CD4-positive, CD25-positive, alpha-beta regulatory T cell (primary cell): ENCODE measurements around the gene SPCS2. TPM values are rescaled to one million over a fixed set of nuclear protein-coding genes. Genes with fewer than 3 reads are reported as not detected.
"Not testable (repeated sequence)": the region's sequence is repeated elsewhere in the genome, so short reads cannot be mapped to it uniquely, and the experiment has no call there.

ENCODE experiments used
- ATAC-seq, 2 donors: fragments of 150-1000 bp; cut with Tn5 transposase; one replicate each; pipeline ENCODE4 v1.10.0; 2021; ENCODE audit warnings: low read depth in 2 of 2, moderate number of reproducible peaks in 2 of 2, moderate library complexity in 1 of 2
- DNase-seq, 3 donors: peaks; one replicate each; pipeline versions ENCODE4 v3.0.0 to v3.0.0-alpha.2; 2012 to 2022; ENCODE audit warnings: mixed read lengths in 1 of 3
- H3K27ac ChIP-seq: one replicate; pipeline ENCODE4 v1.7.0; 2013; ENCODE audit warnings: mild to moderate bottlenecking, low read length; ENCODE audit not compliant: insufficient read depth, poor library complexity, severe bottlenecking
- H3K27me3 ChIP-seq: one replicate; pipeline ENCODE4 v1.7.0; 2013; ENCODE audit warnings: low read length; ENCODE audit not compliant: control insufficient read depth, insufficient read depth
- H3K36me3 ChIP-seq: one replicate; pipeline ENCODE4 v1.7.0; 2013; ENCODE audit warnings: mild to moderate bottlenecking, low read length, moderate library complexity; ENCODE audit not compliant: control insufficient read depth, insufficient read depth
- H3K4me1 ChIP-seq: 2 replicates; pipeline ENCODE4 v1.7.0; 2013; ENCODE audit warnings: mild to moderate bottlenecking, low read length; ENCODE audit not compliant: insufficient read depth, control insufficient read depth, poor library complexity, severe bottlenecking
- H3K4me3 ChIP-seq: one replicate; pipeline ENCODE4 v1.7.0; 2013; ENCODE audit warnings: low read depth, mild to moderate bottlenecking, low read length, moderate library complexity
- H3K9me3 ChIP-seq, 2 experiments: 1 replicate in 1 of 2; 2 replicates in 1 of 2; pipeline ENCODE4 v1.7.0; 2013; ENCODE audit warnings: low read length in 2 of 2, mild to moderate bottlenecking in 1 of 2, moderate library complexity in 1 of 2; ENCODE audit not compliant: control insufficient read depth in 2 of 2
- H3K27ac Mint-ChIP-seq, 3 donors: one replicate each; pipeline ENCODE4 v1.8.0; 2020 to 2022; ENCODE audit warnings: mild to moderate bottlenecking in 3 of 3, mixed read lengths in 3 of 3, moderate library complexity in 2 of 3
- H3K27me3 Mint-ChIP-seq: one replicate; pipeline ENCODE4 v1.8.0; 2022; ENCODE audit warnings: mild to moderate bottlenecking, mixed read lengths
- H3K36me3 Mint-ChIP-seq: one replicate; pipeline ENCODE4 v1.8.0; 2020; ENCODE audit warnings: mixed read lengths
- H3K4me1 Mint-ChIP-seq, 4 donors: one replicate each; pipeline ENCODE4 v1.8.0; 2020 to 2022; ENCODE audit warnings: mixed read lengths in 4 of 4, mild to moderate bottlenecking in 1 of 4
- H3K4me3 Mint-ChIP-seq, 4 donors: one replicate each; pipeline ENCODE4 v1.8.0; 2020 to 2022; ENCODE audit warnings: mild to moderate bottlenecking in 4 of 4, mixed read lengths in 4 of 4, moderate library complexity in 3 of 4
- H3K9me3 Mint-ChIP-seq, 7 donors: one replicate each; pipeline ENCODE4 v1.8.0; 2020 to 2022; ENCODE audit warnings: mixed read lengths in 7 of 7, mild to moderate bottlenecking in 3 of 7, moderate library complexity in 2 of 7
- polyA plus RNA-seq, 4 donors: library from polyadenylated mRNA; unstranded; fragments of 300-500 nt; fragmentation: Illumina TruSeq; gene quantifications; one replicate each; pipeline ENCODE4 v1.2.3, GENCODE V29; 2021
- total RNA-seq: library from RNA; stranded (reverse); gene quantifications from one replicate; pipeline ENCODE4 v1.2.3, GENCODE V29; 2022

Gene SPCS2
- total and polyA plus RNA-seq, 5 donors from 2014 or later: 73.2 to 266 (median 180) TPM

GRCh38 chr11:74984730-74985129 lies 35.7 kb downstream of the SPCS2 start:
- peaks cover 14% of the 10 kb centered on the region for H3K4me1 ChIP-seq
- Mint-ChIP-seq H3K36me3 (peaks cover 7% of the 10 kb centered on the region), H3K9me3 (no peaks in the 10 kb centered on the region), H3K27me3 (no peaks in the 10 kb centered on the region), H3K27ac (peak overlapping the region in 1 of 3 donors; percentile 49), H3K4me1 (peaks cover 5 to 9% (median 6%) of the 10 kb centered on the region in 4 donors), H3K4me3 (no peak overlapping the region)
- H3K9me3 ChIP-seq: no peaks in the 10 kb centered on the region
- no peak for DNase-seq
- H3K36me3 ChIP-seq: peaks cover 4% of the 10 kb centered on the region
- H3K27me3 ChIP-seq: no peaks in the 10 kb centered on the region
- H3K4me3 ChIP-seq: no peak overlapping the region
- ATAC-seq: no peak
- H3K27ac ChIP-seq: no peak overlapping the region

- H3K4me3 Mint-ChIP-seq: peak within 1 kb of the TSS; percentile 94 to 97 (median 95)
- H3K27me3 Mint-ChIP-seq: no peaks in the 10 kb centered on the region
- H3K27me3 ChIP-seq: no peaks in the 10 kb centered on the region
- H3K4me3 ChIP-seq: peak within 1 kb of the TSS; percentile 93
- peak within 1 kb of the TSS; percentile 75 for H3K27ac ChIP-seq
- peaks cover 19 to 34% (median 25%) of the 10 kb centered on the region in 4 donors for H3K4me1 Mint-ChIP-seq
- H3K27ac Mint-ChIP-seq: peak within 1 kb of the TSS; percentile 95 to 96 (median 95)
- H3K9me3 ChIP-seq: no peaks in the 10 kb centered on the region
- peaks cover 25% of the 10 kb centered on the region for H3K4me1 ChIP-seq
- no peaks in the 10 kb centered on the region for H3K36me3 ChIP-seq
- DNase-seq (peak; percentile 78 to 93 (median 81)), ATAC-seq (peak; percentile 96 to 97)
- no peaks in the 10 kb centered on the region for H3K9me3 Mint-ChIP-seq
- H3K36me3 Mint-ChIP-seq: peaks cover under 1% of the 10 kb centered on the region
Measured at GRCh38 chr11:74988541-74989259, 39.6 kb downstream of the SPCS2 start, which contains the start of gene NEU3. Gene NEU3, plus strand, starts transcription at chr11:74988933. Its CDS starts 128 bp downstream, at chr11:74989061.

GRCh38 chr11:74989260-74989638 lies 40.2 kb downstream of the SPCS2 start:
- H3K27me3 Mint-ChIP-seq: no peaks in the 10 kb centered on the region
- Histone ChIP-seq H3K9me3 (no peaks in the 10 kb centered on the region), H3K27me3 (no peaks in the 10 kb centered on the region), H3K36me3 (peaks cover under 1% of the 10 kb centered on the region), H3K4me1 (peaks cover 25% of the 10 kb centered on the region), H3K27ac (peak overlapping the region; percentile 75), H3K4me3 (peak overlapping the region; percentile 93)
- H3K4me3 Mint-ChIP-seq: peak overlapping the region; percentile 94 to 97 (median 95)
- DNase-seq (no peak), ATAC-seq (no peak)
- H3K27ac Mint-ChIP-seq: peak overlapping the region; percentile 95 to 96 (median 95)
- peaks cover 6% of the 10 kb centered on the region for H3K36me3 Mint-ChIP-seq
- H3K9me3 Mint-ChIP-seq: no peaks in the 10 kb centered on the region
- H3K4me1 Mint-ChIP-seq: peaks cover 19 to 34% (median 25%) of the 10 kb centered on the region in 4 donors

GRCh38 chr11:74990150-74990549 lies 41.1 kb downstream of the SPCS2 start:
- peak overlapping the region; percentile 62 to 94 (median 80) for H3K4me3 Mint-ChIP-seq
- H3K9me3 Mint-ChIP-seq, ATAC-seq, H3K36me3 ChIP-seq, H3K27me3 Mint-ChIP-seq, DNase-seq, H3K27ac ChIP-seq, H3K9me3 ChIP-seq, H3K27me3 ChIP-seq: not testable (repeated sequence)
- H3K27ac Mint-ChIP-seq: peak overlapping the region in 2 of 3 donors; percentile 8 to 95
- H3K4me1 ChIP-seq: peaks cover 25% of the 10 kb centered on the region
- peak overlapping the region; percentile 93 for H3K4me3 ChIP-seq
- peaks cover 19 to 34% (median 27%) of the 10 kb centered on the region in 4 donors for H3K4me1 Mint-ChIP-seq
- peaks cover 15% of the 10 kb centered on the region for H3K36me3 Mint-ChIP-seq

- no peaks in the 10 kb centered on the region for H3K27me3 ChIP-seq
- no peak overlapping the region for H3K27ac ChIP-seq
- peaks cover 25% of the 10 kb centered on the region for H3K4me1 ChIP-seq
- H3K9me3 ChIP-seq: no peaks in the 10 kb centered on the region
- peaks cover 8% of the 10 kb centered on the region for H3K36me3 ChIP-seq
- Mint-ChIP-seq H3K4me3 (peak overlapping the region; percentile 62 to 94 (median 80)), H3K27ac (peak overlapping the region in 1 of 3 donors; percentile 8), H3K36me3 (peaks cover 19% of the 10 kb centered on the region), H3K9me3 (no peaks in the 10 kb centered on the region), H3K27me3 (no peaks in the 10 kb centered on the region), H3K4me1 (peaks cover 19 to 38% (median 27%) of the 10 kb centered on the region in 4 donors)
- no peak for ATAC-seq
- H3K4me3 ChIP-seq: no peak overlapping the region
- DNase-seq: no peak
Measured at GRCh38 chr11:74990941-74991340, 41.9 kb downstream of the SPCS2 start.

- peaks cover 19 to 48% (median 27%) of the 10 kb centered on the region in 4 donors for H3K4me1 Mint-ChIP-seq
- H3K27ac Mint-ChIP-seq: no peak overlapping the region
- no peak for ATAC-seq
Measured at GRCh38 chr11:74992852-74993251, 43.8 kb downstream of the SPCS2 start.

GRCh38 chr11:75000975-75001354 lies 51.9 kb downstream of the SPCS2 start:
- H3K9me3 Mint-ChIP-seq: peaks cover 0 to 2% (median 0%) of the 10 kb centered on the region in 7 donors
- ATAC-seq (no peak), DNase-seq (no peak)
- no peak overlapping the region for H3K4me3 Mint-ChIP-seq
- Histone ChIP-seq H3K27me3 (no peaks in the 10 kb centered on the region), H3K4me1 (no peaks in the 10 kb centered on the region), H3K4me3 (no peak overlapping the region), H3K27ac (no peak overlapping the region), H3K36me3 (peaks cover 11% of the 10 kb centered on the region), H3K9me3 (no peaks in the 10 kb centered on the region)
- peaks cover 3 to 20% (median 11%) of the 10 kb centered on the region in 4 donors for H3K4me1 Mint-ChIP-seq
- H3K27ac Mint-ChIP-seq: no peak overlapping the region
- peaks cover 15% of the 10 kb centered on the region for H3K36me3 Mint-ChIP-seq
- no peaks in the 10 kb centered on the region for H3K27me3 Mint-ChIP-seq

More at GRCh38 chr11:74992852-74993251, 43.8 kb downstream of the SPCS2 start:
- Histone ChIP-seq H3K4me1 (peaks cover 25% of the 10 kb centered on the region), H3K9me3 (no peaks in the 10 kb centered on the region), H3K4me3 (no peak overlapping the region), H3K27ac (no peak overlapping the region), H3K36me3 (peaks cover 8% of the 10 kb centered on the region), H3K27me3 (no peaks in the 10 kb centered on the region)
- DNase-seq: no peak
- Mint-ChIP-seq H3K36me3 (peaks cover 19% of the 10 kb centered on the region), H3K9me3 (no peaks in the 10 kb centered on the region), H3K4me3 (no peak overlapping the region), H3K27me3 (no peaks in the 10 kb centered on the region)
